IMR-90 (cell line): ENCODE data around the gene GDF9. TPM values are rescaled to one million over a fixed set of nuclear protein-coding genes. Genes with fewer than 3 reads are reported as not detected.

ENCODE experiments used
- ATAC-seq: fragments of 200-7000 bp; cut with Tn5 transposase; 2 replicates; pipeline ENCODE4 v1.9.1; 2020; ENCODE audit warnings: low read depth, mild to moderate bottlenecking, moderate library complexity
- BruUV-seq: library from RNA; stranded (reverse); fragments of 400-500 nt; replicated peaks from 2 replicates; lab custom pipeline; 2021; lab: Mats Ljungman, UMichigan
- CTCF ChIA-PET: fragments of 300-600 bp; formaldehyde crosslinking; extraction: SDS; loops from one replicate; lab custom pipeline; 2021; ENCODE audit warnings: antibody characterized with exemption; lab: Yijun Ruan, JAX
- POLR2A ChIA-PET: fragments of 300-600 bp; sonication (Branson Sonifier 250); formaldehyde crosslinking; loops from one replicate; lab custom pipeline; 2022; ENCODE audit warnings: antibody characterized with exemption; ENCODE audit not compliant: unreplicated experiment; lab: Charles Lee
- DNase-seq: peaks from one replicate; pipeline ENCODE4 v3.0.0; 2013
- H2AFZ ChIP-seq: replicated peaks from 2 replicates; pipeline ENCODE3; 2013; ENCODE audit warnings: low read length, mild to moderate bottlenecking; ENCODE audit not compliant: poor library complexity
- H2AK5ac ChIP-seq: 2 replicates; pipeline ENCODE4 v1.6.1; 2013; ENCODE audit warnings: low read depth, low read length, inconsistent platforms
- H2AK9ac ChIP-seq: replicated peaks from 2 replicates; pipeline ENCODE3; 2013; ENCODE audit warnings: mild to moderate bottlenecking, low read depth, low read length, moderate library complexity; ENCODE audit not compliant: poor library complexity
- H2BK120ac ChIP-seq: 2 replicates; pipeline ENCODE4 v1.6.1; 2013; ENCODE audit warnings: low read depth, low read length, inconsistent platforms
- H2BK15ac ChIP-seq: 3 replicates; pipeline ENCODE4 v1.6.1; 2013; ENCODE audit warnings: low read depth, low read length, inconsistent platforms
- H2BK20ac ChIP-seq: 2 replicates; pipeline ENCODE4 v1.6.1; 2013; ENCODE audit warnings: low read depth, mild to moderate bottlenecking, inconsistent platforms, low read length, moderate library complexity
- H2BK5ac ChIP-seq: 2 replicates; pipeline ENCODE4 v1.6.1; 2013; ENCODE audit warnings: mild to moderate bottlenecking, low read depth, low read length, inconsistent platforms; ENCODE audit not compliant: poor library complexity, severe bottlenecking
- H3K14ac ChIP-seq: replicated peaks from 2 replicates; pipeline ENCODE4 v1.6.1; 2013; ENCODE audit warnings: low read depth, low read length, inconsistent platforms
- H3K18ac ChIP-seq: 2 replicates; pipeline ENCODE4 v1.6.1; 2013; ENCODE audit warnings: low read depth, low read length, control low read depth
- H3K23ac ChIP-seq: 2 replicates; pipeline ENCODE4 v1.6.1; 2013; ENCODE audit warnings: low read depth, low read length, inconsistent platforms
- H3K27ac ChIP-seq: 2 replicates; pipeline ENCODE4 v1.5.1; 2013; ENCODE audit warnings: mild to moderate bottlenecking, control low read depth, low read length; ENCODE audit not compliant: insufficient read depth
- H3K27me3 ChIP-seq: 2 replicates; pipeline ENCODE4 v1.6.1; 2013; ENCODE audit warnings: low read length; ENCODE audit not compliant: control insufficient read depth, insufficient read depth
- H3K36me3 ChIP-seq: 2 replicates; pipeline ENCODE4 v1.6.1; 2013; ENCODE audit warnings: low read length, mixed read lengths; ENCODE audit not compliant: control insufficient read depth, insufficient read depth
- H3K4ac ChIP-seq: 2 replicates; pipeline ENCODE4 v1.6.1; 2013; ENCODE audit warnings: low read depth, low read length, inconsistent platforms
- H3K4me1 ChIP-seq: 2 replicates; pipeline ENCODE4 v1.6.1; 2013; ENCODE audit warnings: low read length, mixed read lengths; ENCODE audit not compliant: control insufficient read depth, insufficient read depth
- H3K4me2 ChIP-seq: 2 replicates; pipeline ENCODE4 v1.6.1; 2013; ENCODE audit warnings: low read depth, mild to moderate bottlenecking, control low read depth, low read length, moderate library complexity
- H3K4me3 ChIP-seq: 2 replicates; pipeline ENCODE4 v1.5.1; 2013; ENCODE audit warnings: low read depth, mild to moderate bottlenecking, control low read depth, low read length, moderate library complexity; ENCODE audit not compliant: insufficient read depth
- H3K56ac ChIP-seq: 2 replicates; pipeline ENCODE4 v1.6.1; 2013; ENCODE audit warnings: low read length, inconsistent platforms; ENCODE audit not compliant: insufficient read depth; ENCODE audit errors: extremely low read depth
- H3K79me1 ChIP-seq, 2 experiments: 2 replicates each; pipeline ENCODE4 v1.6.1; 2013; ENCODE audit warnings: low read length in 2 of 2, inconsistent platforms in 1 of 2, low read depth in 1 of 2
- H3K9ac ChIP-seq: 2 replicates; pipeline ENCODE4 v1.6.1; 2013; ENCODE audit warnings: low read depth, low read length, control low read depth
- H3K9me1 ChIP-seq: 2 replicates; pipeline ENCODE4 v1.6.1; 2013; ENCODE audit warnings: low read length, inconsistent platforms; ENCODE audit not compliant: insufficient read depth
- H3K9me3 ChIP-seq: 2 replicates; pipeline ENCODE4 v1.6.1; 2013; ENCODE audit warnings: low read length; ENCODE audit not compliant: control insufficient read depth, insufficient read depth
- H4K20me1 ChIP-seq: 2 replicates; pipeline ENCODE4 v1.6.1; 2013; ENCODE audit warnings: low read length, inconsistent platforms; ENCODE audit not compliant: insufficient read depth
- H4K5ac ChIP-seq: 2 replicates; pipeline ENCODE4 v1.6.1; 2013; ENCODE audit warnings: mild to moderate bottlenecking, low read depth, low read length, control low read depth
- H4K8ac ChIP-seq, 2 experiments: 2 replicates each; pipeline ENCODE4 v1.6.1; 2013; ENCODE audit warnings: low read depth in 2 of 2, low read length in 2 of 2, control low read depth in 1 of 2, inconsistent platforms in 1 of 2
- H4K91ac ChIP-seq: 2 replicates; pipeline ENCODE4 v1.6.1; 2013; ENCODE audit warnings: low read depth, low read length, inconsistent platforms; ENCODE audit not compliant: insufficient read depth
- BHLHE40 ChIP-seq: fragments of 150-350 bp; IDR thresholded peaks from 2 replicates; pipeline ENCODE4 v1.6.1; 2016; ENCODE audit warnings: mild to moderate bottlenecking, low read depth, low read length
- CEBPB ChIP-seq: IDR thresholded peaks from 2 replicates; pipeline ENCODE4 v1.6.1; 2012; ENCODE audit warnings: low read depth, low read length, improper control_type of control experiment
- CHD1 ChIP-seq: IDR thresholded peaks from 2 replicates; pipeline ENCODE4 v1.6.1; 2012; ENCODE audit warnings: low read depth, low read length, improper control_type of control experiment
- CTCF ChIP-seq: conservative IDR thresholded peaks from 2 replicates; pipeline ENCODE4 v1.5.1; 2012; ENCODE audit warnings: mild to moderate bottlenecking, low read depth, low read length, improper control_type of control experiment
- ELK1 ChIP-seq: fragments of 150-350 bp; IDR thresholded peaks from 2 replicates; pipeline ENCODE4 v1.6.1; 2016; ENCODE audit warnings: low read depth, mild to moderate bottlenecking, low read length, moderate library complexity, borderline replicate concordance
- FOS ChIP-seq: fragments of 150-350 bp; IDR thresholded peaks from 2 replicates; pipeline ENCODE4 v1.6.1; 2016; ENCODE audit warnings: low read depth, low read length
- MAFK ChIP-seq: IDR thresholded peaks from 2 replicates; pipeline ENCODE4 v1.6.1; 2012; ENCODE audit warnings: low read depth, low read length, improper control_type of control experiment
- MAZ ChIP-seq: IDR thresholded peaks from 2 replicates; pipeline ENCODE4 v1.6.1; 2012; ENCODE audit warnings: low read depth, mild to moderate bottlenecking, low read length, improper control_type of control experiment, moderate library complexity, borderline replicate concordance
- MXI1 ChIP-seq: IDR thresholded peaks from 2 replicates; pipeline ENCODE4 v1.6.1; 2012; ENCODE audit warnings: low read depth, mild to moderate bottlenecking, low read length, moderate library complexity, borderline replicate concordance
- NFE2L2 ChIP-seq: fragments of 150-350 bp; IDR thresholded peaks from 2 replicates; pipeline ENCODE4 v1.6.1; 2016; ENCODE audit warnings: low read depth, mild to moderate bottlenecking, low read length
- POLR2A ChIP-seq: IDR thresholded peaks from 2 replicates; pipeline ENCODE4 v1.6.1; 2012; ENCODE audit warnings: mild to moderate bottlenecking, low read depth, low read length
- RAD21 ChIP-seq: IDR thresholded peaks from 2 replicates; pipeline ENCODE4 v1.6.1; 2012; ENCODE audit warnings: low read length, improper control_type of control experiment
- RCOR1 ChIP-seq: IDR thresholded peaks from 2 replicates; pipeline ENCODE4 v1.6.1; 2012; ENCODE audit warnings: mild to moderate bottlenecking, low read length, improper control_type of control experiment; ENCODE audit not compliant: insufficient replicate concordance
- RFX5 ChIP-seq: IDR thresholded peaks from 2 replicates; pipeline ENCODE4 v1.8.0; 2012; ENCODE audit warnings: low read depth, mild to moderate bottlenecking, low read length, moderate library complexity
- SMC3 ChIP-seq: fragments of 150-350 bp; IDR thresholded peaks from 2 replicates; pipeline ENCODE4 v1.6.1; 2016; ENCODE audit warnings: low read depth, mild to moderate bottlenecking, antibody characterized with exemption, low read length, moderate library complexity
- USF2 ChIP-seq: fragments of 150-350 bp; IDR thresholded peaks from 2 replicates; pipeline ENCODE4 v1.6.1; 2017; ENCODE audit warnings: mild to moderate bottlenecking, antibody characterized with exemption, low read length, low read depth
- WGBS, 2 experiments: methylation state at CpG; one replicate each; pipeline versions ENCODE4 v1.1.5 to v1.1.7; 2013; ENCODE audit warnings: missing lambda C conversion rate in 2 of 2; ENCODE audit not compliant: insufficient read length in 1 of 2; ENCODE audit errors: extremely low coverage in 2 of 2; 5-methylcytosine and 5-hydroxymethylcytosine counted together
- dilution Hi-C: fragments of 300-500 bp; cut with HindIII; formaldehyde crosslinking; loops from one replicate; pipeline ENCODE4 v1.14.3; 2018; ENCODE audit warnings: low sequenced_read_pairs; ENCODE audit not compliant: unreplicated experiment
- in situ Hi-C: fragments of 300-500 bp; cut with MboI; formaldehyde crosslinking; loops from 3 replicates; pipeline ENCODE4 v1.14.3; 2019; ENCODE audit warnings: low sequenced_read_pairs, inconsistent platforms, mixed read lengths
- intact Hi-C: fragments of 100-400 bp; cut with micrococcal nuclease; formaldehyde crosslinking; loops from 2 replicates; pipeline ENCODE4 v1.10.0; 2022
- polyA plus RNA-seq, 3 experiments: library from polyadenylated mRNA; depleted of rRNA; stranded (reverse); fragments of >200 nt; gene quantifications; 2 replicates each; pipeline ENCODE4 v1.2.3, GENCODE V29; 2012; ENCODE audit warnings: low replicate concordance in 1 of 3
- total RNA-seq: library from RNA; depleted of rRNA; stranded (reverse); fragments of >200 nt; gene quantifications from 2 replicates; pipeline ENCODE4 v1.2.3, GENCODE V29; 2012

GDF9 gene
- total and polyA plus RNA-seq, 2 of the 4 experiments (the other 2 are of a cell fraction): 0.18 to 0.21 TPM

- Histone ChIP-seq H3K18ac (no peak overlapping the region), H3K79me1 (peaks cover 4 to 42% of the 10 kb centered on the region in 2 experiments), H3K9me3 (no peaks in the 10 kb centered on the region), H4K91ac (no peak overlapping the region), H4K20me1 (peaks cover 10% of the 10 kb centered on the region), H3K9ac (no peak overlapping the region), H3K36me3 (peaks cover 31% of the 10 kb centered on the region), H4K5ac (no peak overlapping the region), H2AFZ (no peak overlapping the region), H3K4me2 (no peak overlapping the region), H3K9me1 (peaks cover 14% of the 10 kb centered on the region; the same call in 1 of the 2 replicates), H3K56ac (no peak overlapping the region), H3K27ac (no peak overlapping the region), H2BK120ac (no peak overlapping the region), H2AK9ac (no peak overlapping the region), H3K4ac (no peak overlapping the region), H2BK5ac (no peak overlapping the region), H3K14ac (no peak overlapping the region), H3K23ac (no peak overlapping the region), H2BK15ac (no peak overlapping the region), H2AK5ac (no peak overlapping the region), H3K27me3 (no peaks in the 10 kb centered on the region), H3K4me3 (no peak overlapping the region), H3K4me1 (peaks cover 3% of the 10 kb centered on the region; the same call in 1 of the 2 replicates), H4K8ac (no peak overlapping the region), H2BK20ac (no peak overlapping the region)
- in situ Hi-C loops: no loop called here
- BruUV-seq: no TSS peak
- intact Hi-C loops: no loop called here
- TF ChIP-seq FOS (no peak), SMC3 (no peak), BHLHE40 (no peak), MXI1 (no peak), RAD21 (no peak), RFX5 (no peak), USF2 (no peak), MAZ (no peak), CHD1 (no peak), NFE2L2 (no peak), CTCF (no peak), CEBPB (no peak), RCOR1 (no peak), MAFK (no peak), ELK1 (no peak), POLR2A (no peak)
- no CpG with 5 or more reads among the region's 3 CpGs for WGBS, 2 experiments
- POLR2A ChIA-PET: no interaction called here
- ATAC-seq: peak; percentile 82
- peak; percentile 82 for DNase-seq
- dilution Hi-C loops: no loop called here
- CTCF ChIA-PET: interaction anchor here (0.5 to 1.6 kb wide), 4 partner anchors 38 to 64 kb away, joined by 3 to 5 read pairs (median 3); no protein-coding TSS in a partner anchor
Observed at GRCh38 chr5:132877938-132878337, 11.7 kb upstream of the GDF9 start.
